Heart left ventricle (tissue), 13 donors: ENCODE measurements around the gene DENND1B.
"Not testable (repeated sequence)": the region's sequence is repeated elsewhere in the genome, so short reads cannot be mapped to it uniquely, and the experiment has no call there.

Source experiments
- CTCF ChIP-seq, 12 donors: fragments of 200-600 bp; sonication (generic) in 4 of 12; IDR thresholded peaks; one replicate each; pipeline versions ENCODE4 v1.5.0 to v1.8.0; 2018 to 2022; ENCODE audit warnings: antibody characterized with exemption in 12 of 12, mild to moderate bottlenecking in 5 of 12
- POLR2A ChIP-seq, 2 donors: fragments of 450-650 bp; IDR thresholded peaks; one replicate each; pipeline ENCODE4 v1.6.1; 2017; ENCODE audit warnings: antibody characterized with exemption in 2 of 2, mild to moderate bottlenecking in 2 of 2, moderate library complexity in 2 of 2
- donor health status: ischemic (EF 13 %, LVEDD 7.1; RV severe dilation, severe dysfunction).
- donor health status: DM: no; HTN: yes; CAD: no.
- donor health status: DM: no; HTN: no; CAD: no.
- donor health status: ischemic (EF 25% LVEDD 6.9; RV normal size, moderate dysfunction).
- donor health status: ischemic (EF 25% LVEDD 5.7; RV mildly dilated, moderate dysfunction).
- donor health status: ischemic (EF 35%, LVEDD 5.7; RV mildly dilated, moderate dysfunction).
- donor health status: nonischemic (EF 11% LVEDD 7.7; RV severe dilation, severe dysfunction).
- donor health status: DM: yes; HTN: yes; CAD: no.
- donor health status: PGD.
- donor health status: ischemic (EF 29% LVEDD 5.4; RV normal size, mild dysfunction).
- donor health status: nonischemic (EF 23%, LVEDD 6.1; RV moderate dilation, normal function).

- TF ChIP-seq CTCF, POLR2A (IDR thresholded peaks at IDR 0.05): not testable (repeated sequence)
Observed at GRCh38 chr1:197491505-197491904, 283.8 kb downstream of the DENND1B start.
